ENCODE results near the gene HDAC9. TPM values are rescaled to one million over a fixed set of nuclear protein-coding genes. Genes with fewer than 3 reads are reported as not detected.
A peak's percentile ranks its signal among the peaks of the same experiment; 100 is the strongest.

The HDAC9 gene
- total RNA-seq, 1 experiment from 2014 or later = 7.7 TPM

- Histone ChIP-seq H4K5ac (ENCODE audit: insufficient read length, low read depth, low read length) (no peak overlapping the region), H2BK5ac (ENCODE audit: insufficient read length, low read length) (no peak overlapping the region), H3K9ac (ENCODE audit: extremely low read depth, insufficient read length, low read length) (no peak overlapping the region), H2AK5ac (ENCODE audit: insufficient read length, low read length) (no peak overlapping the region), H3K79me1 (ENCODE audit: insufficient read depth, low read depth, low read length, poor library complexity, severe bottlenecking) (no peaks in the 10 kb centered on the region), H4K20me1 (ENCODE audit: control insufficient read depth, insufficient read depth, insufficient read length) (no peaks in the 10 kb centered on the region), H3K23ac (ENCODE audit: insufficient read length, low read depth, low read length) (no peak overlapping the region), H3T11ph (ENCODE audit: low read length) (no peak overlapping the region), H3K4me2 (ENCODE audit: insufficient read depth, insufficient read length, low read length) (no peak overlapping the region), H4K8ac (replicated peaks; ENCODE audit: insufficient read length, low read depth, low read length) (no peak overlapping the region), H3K79me2 (ENCODE audit: insufficient read depth, low read length) (no peaks in the 10 kb centered on the region), H2BK12ac (ENCODE audit: insufficient read length, low read depth, low read length) (no peak overlapping the region), H3K56ac (ENCODE audit: insufficient read length, low read depth, low read length) (no peak overlapping the region), H2BK120ac (ENCODE audit: low read depth, low read length, poor library complexity, severe bottlenecking) (no peak overlapping the region), H3K4ac (ENCODE audit: low read depth, low read length) (no peak overlapping the region), H2AFZ (ENCODE audit: low read length) (no peak overlapping the region), H3K23me2 (ENCODE audit: insufficient read length, low read depth, low read length, poor library complexity, severe bottlenecking) (no peaks in the 10 kb centered on the region), H2BK15ac (ENCODE audit: low read depth, low read length) (no peak overlapping the region), H3K4me1 (ENCODE audit: insufficient read depth, low read length) (no peaks in the 10 kb centered on the region), H3K27me3 (ENCODE audit: insufficient read depth, low read length) (no peaks in the 10 kb centered on the region), H3K9me3 (ENCODE audit: control insufficient read depth, low read depth, low read length) (no peaks in the 10 kb centered on the region), H3K18ac (ENCODE audit: insufficient read length, low read depth, low read length) (no peak overlapping the region), H4K91ac (ENCODE audit: insufficient read length, low read depth, low read length) (no peak overlapping the region), H2BK20ac (ENCODE audit: low read depth, low read length, poor library complexity, severe bottlenecking) (no peak overlapping the region), H3K14ac (ENCODE audit: insufficient read depth, low read length) (no peak overlapping the region), H3K27ac (ENCODE audit: insufficient read length, low read depth, low read length) (no peak overlapping the region)
- DNase-seq = peak; percentile 85
- no peaks in the 10 kb centered on the region for H3K4me1 Mint-ChIP-seq
- no peaks in the 10 kb centered on the region for H3K9me3 Mint-ChIP-seq
- H3K27ac Mint-ChIP-seq = no peak overlapping the region; a peak in 1 of 7 replicates
- H3K4me3 Mint-ChIP-seq = no peak overlapping the region
- no CpG with 5 or more reads among the region's 4 CpGs for WGBS (ENCODE audit: extremely low coverage, insufficient read length, low lambda C conversion rate)
- H3K27me3 Mint-ChIP-seq (ENCODE audit: low read depth) = no peaks in the 10 kb centered on the region
- H3K36me3 Mint-ChIP-seq (ENCODE audit: insufficient read depth in 1 of 3, low read depth in 3 of 3) = no peaks in the 10 kb centered on the region
- TF ChIP-seq CTCF (conservative IDR thresholded peaks at IDR 0.05) = peak; percentile 98
Observed at GRCh38 chr7:18666107-18666728, 170.7 kb downstream of the HDAC9 start.

Data from H9 (cell line).